ENCODE measurements around the gene SHLD3.
"Not testable (repeated sequence)": the region's sequence is repeated elsewhere in the genome, so short reads cannot be mapped to it uniquely, and the experiment has no call there.

Gene SHLD3, protein sequence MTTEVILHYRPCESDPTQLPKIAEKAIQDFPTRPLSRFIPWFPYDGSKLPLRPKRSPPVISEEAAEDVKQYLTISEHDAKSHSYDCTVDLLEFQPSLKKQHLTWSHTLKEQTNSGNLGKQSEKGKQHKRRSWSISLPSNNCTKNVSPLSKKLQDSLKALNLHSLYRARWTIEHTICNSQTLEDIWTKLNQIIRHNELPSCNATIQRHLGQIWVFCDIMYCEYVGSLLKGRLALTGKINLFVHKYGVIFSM

DNA sequence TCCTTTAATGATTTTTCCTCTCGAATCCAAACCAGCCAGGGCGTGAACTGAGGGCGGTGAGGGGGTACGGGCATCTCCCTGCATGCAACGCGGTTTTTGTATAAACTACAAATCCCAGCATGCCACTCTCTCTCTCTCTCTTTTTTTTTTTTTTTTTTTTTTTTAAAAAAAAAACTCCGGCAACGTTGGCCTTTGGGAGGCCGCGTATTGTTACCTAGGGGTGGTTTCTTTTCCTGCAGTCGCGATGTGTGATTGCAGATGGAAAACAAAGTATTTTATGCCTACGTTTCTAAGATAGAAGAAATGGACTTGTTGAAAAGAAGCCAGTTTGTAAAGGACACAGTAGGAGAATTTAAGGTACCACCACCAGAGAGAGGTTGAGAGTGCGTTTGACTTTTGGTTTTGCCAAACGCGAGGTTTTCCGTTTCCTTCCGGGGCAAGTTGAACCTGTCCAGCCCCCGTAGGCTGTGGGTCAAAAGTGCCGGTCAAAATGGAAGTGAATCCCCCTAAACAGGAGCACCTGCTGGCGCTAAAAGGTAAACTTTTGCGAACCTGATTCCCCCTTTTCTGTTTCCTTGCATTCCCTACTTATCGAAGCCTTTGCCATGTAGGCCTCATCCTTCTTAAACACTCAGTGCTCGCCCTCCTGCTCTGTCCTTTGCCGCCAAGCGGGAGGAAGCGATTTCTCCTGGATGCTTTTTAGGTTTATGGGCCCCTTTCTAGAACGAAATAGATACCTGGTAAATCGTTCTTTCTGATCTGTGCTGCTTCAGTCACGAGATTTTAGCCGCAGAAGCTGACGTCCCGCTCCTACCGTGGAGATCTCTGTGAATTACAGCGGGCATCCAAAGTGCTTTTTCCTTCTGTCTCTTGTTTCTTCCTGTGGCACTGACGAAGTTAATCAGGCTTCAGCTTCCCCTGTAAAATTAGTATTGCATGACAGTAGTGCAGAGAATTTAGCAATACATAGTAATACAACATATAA lies at the start of gene SHLD3, which contains the start of gene TRAPPC13:
Gene SHLD3 (plus strand): TSS at position 457 of the 985 bp plus-strand sequence. CDS start 4,561 bp downstream, outside the sequence.
Gene TRAPPC13 (plus strand): TSS at position 457 of the 985 bp plus-strand sequence. CDS start 34 bp downstream, at position 491.
- DNase-seq: peak; percentile 44

DNA sequence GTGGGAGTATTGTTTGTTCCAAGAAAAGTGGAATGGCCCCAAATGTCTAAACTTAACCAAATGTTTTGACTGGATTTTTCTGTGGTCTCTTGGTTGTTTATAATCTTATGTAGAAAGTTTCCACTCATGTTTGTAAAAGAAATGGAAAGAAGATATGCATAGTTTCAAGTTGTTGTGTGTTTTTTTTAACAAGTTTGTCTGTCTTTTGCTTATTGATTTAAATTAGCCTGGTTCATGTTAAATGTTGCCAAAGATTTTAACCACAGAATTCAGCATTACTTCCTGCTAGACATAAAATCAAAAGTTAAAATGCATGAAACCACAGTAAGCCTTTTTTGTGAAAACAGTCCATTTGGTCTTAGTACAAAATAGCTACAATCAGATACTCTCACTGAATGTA lies 47.7 kb upstream of the SHLD3 start:
- DNase-seq: no peak

DNA sequence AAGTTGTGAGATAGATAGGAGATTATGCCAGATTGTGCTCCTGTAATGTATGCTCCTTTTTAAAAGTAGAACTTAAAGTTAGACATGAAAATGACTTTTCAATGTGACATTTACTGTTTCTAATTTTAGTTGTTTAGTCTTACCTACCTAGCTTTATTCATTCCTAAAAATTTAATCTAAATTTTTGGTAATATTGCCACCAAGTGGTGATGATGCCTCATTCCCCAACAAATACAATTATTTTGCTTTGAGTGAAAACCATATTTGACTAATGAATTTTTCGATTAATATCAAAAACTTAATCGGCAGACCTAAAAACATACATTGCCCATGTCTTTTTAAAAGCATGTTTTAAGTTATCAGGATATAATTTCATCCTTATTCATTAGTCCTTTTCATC lies 36.1 kb upstream of the SHLD3 start:
- DNase-seq: no peak

DNA sequence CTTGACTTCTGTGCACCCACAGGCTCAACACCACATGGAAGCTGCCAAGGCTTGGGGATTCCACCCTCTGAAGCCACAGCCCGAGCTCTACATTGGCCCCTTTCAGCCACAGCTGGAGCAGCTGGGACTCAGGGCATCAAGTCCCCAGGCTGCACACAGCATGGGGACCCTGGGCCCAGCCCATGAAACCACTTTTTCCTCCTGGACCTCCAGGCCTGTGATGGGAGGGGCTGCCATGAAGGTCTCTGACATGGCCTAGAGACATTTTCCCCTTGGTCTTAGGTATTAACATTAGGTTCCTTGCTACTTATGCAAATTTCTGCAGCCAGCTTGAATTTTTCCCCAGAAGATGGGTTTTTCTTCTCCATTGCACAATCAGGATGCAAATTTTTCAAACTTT lies 23.1 kb upstream of the SHLD3 start:
- not testable (repeated sequence) for DNase-seq

DNA sequence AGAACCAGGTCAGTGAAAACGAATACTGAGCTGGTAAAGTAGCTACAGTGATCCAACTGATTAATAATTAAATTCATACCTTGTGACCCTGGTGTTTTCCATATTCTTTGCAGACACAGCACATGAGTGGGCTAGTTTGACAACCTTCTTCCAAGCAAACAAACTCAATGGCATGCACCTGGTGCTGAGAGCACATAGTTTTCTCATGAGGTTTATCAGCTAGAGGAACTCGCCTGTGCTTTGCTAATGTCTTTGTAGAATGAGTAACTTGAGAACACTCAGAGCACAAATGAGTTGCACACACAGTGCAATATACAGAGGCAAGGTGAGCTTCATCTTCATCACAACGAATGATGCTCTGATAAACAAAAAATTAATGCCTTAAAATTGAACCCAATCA lies 13.3 kb upstream of the SHLD3 start:
- peak; percentile 72 for DNase-seq

DNA sequence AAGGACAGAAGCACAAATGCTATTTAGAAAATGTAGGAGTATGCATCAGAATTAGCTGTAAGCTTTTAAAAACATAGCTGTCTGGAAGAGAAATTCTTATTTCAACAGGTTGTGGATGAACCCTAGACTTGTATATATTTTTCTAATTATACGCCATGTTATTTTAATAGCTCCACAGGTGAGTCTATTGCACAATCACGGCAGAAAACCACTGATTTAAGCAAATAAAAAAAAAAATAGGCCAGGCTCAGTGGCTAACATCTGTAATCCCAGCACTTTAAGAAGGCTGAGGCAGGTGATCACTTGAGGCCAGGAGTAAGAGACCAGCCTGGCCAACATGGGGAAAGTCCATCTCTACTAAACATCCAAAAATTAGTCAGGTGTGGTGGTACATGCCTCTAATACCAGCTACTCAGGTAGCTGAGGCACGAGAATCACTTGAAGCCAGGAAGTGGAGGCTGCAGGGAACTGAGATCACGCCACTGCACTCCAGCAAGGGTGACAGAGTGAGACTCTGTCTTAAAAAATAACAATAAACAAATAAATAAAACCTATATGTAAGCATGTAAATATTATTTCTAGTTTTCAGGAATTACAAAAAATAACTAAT lies 12.4 kb upstream of the SHLD3 start:
- no peak for DNase-seq

DNA sequence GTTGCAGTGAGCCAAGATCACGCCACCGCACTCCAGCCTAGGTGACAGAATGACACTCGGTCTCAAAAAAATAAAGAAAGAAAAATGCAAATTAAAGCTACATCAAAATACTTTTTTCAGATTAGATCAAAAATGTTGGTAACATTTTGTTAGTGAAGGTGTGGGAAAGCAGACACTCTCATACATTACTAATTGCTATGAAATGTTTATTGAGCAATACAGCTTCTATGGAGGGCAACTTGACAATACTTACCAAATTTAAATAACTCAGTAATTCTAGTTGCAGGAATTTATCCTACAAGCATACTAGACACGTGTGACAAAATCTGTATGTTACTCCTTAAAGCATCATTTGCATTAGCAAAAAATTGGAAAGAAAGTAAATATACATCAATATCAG lies 4.8 kb upstream of the SHLD3 start:
- no peak for DNase-seq

DNA sequence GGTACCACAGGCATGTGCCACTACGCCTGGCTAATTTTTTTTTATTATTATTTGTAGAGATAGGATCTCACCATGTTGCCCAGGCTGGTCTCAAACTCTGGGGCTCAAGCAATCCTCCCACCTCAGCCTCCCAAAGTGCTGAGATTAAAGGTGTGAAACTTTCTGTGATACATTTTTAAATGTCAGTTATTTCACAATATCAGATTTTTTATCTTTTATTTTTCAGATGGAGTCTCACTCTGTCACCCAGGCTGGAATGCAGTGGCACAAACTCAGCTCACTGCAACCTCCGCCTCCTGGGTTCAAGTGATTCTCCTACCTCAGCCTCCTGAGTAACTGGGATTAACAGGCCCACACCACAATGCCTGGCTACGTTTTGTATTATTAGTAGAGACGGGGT lies 2.9 kb upstream of the SHLD3 start:
- DNase-seq: not testable (repeated sequence)

DNA sequence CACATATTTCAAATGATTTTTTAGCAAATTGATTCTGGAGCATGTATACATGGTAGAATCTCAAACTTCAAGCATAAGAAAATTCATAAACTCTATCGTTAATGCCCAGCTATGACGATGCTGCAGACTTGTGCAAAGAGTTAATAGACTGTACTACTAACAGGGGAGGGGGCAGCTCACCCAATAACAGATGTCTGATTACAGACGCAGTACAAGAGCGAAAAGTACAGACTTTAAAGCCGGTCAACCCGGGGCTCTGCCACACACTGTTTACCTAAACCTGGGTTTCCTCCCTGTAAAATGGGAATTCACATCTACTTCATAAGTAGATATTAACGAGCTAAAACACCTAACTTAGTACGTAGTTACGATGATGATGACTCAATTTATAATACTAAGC lies 1.3 kb upstream of the SHLD3 start:
- no peak for DNase-seq

DNA sequence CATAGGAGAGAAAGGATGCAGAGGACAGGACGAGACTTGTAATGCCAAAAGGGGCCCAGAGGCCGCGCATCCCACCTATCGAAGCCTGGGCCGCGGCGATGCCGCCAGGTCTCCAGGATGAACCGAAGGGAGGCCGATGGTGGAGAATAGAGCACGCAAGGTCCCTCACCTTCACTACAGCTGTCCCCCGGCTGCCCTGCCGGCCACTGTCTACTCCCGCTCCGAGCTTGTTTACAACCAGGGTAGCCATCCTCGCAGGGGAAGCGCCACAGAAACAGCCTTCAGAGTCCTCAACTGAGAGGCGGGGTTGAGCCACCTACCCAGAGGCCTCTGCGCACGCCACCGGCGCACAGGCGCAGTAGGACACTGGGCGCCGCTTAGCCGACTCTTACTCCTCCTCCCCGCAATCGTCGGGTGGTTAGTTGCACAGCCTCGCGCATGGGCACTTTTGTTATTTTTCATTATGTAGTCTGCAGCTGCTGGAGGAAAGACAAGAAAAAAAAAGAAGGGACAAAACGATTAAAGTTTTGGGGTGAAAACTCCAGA lies 729 bp upstream of the SHLD3 start, which contains the start of gene TRIM23:
Gene TRIM23 (minus strand): TSS at position 309 of the 546 bp plus-strand sequence. CDS start 59 bp downstream, at position 250.
- peak; percentile 83 for DNase-seq

DNA sequence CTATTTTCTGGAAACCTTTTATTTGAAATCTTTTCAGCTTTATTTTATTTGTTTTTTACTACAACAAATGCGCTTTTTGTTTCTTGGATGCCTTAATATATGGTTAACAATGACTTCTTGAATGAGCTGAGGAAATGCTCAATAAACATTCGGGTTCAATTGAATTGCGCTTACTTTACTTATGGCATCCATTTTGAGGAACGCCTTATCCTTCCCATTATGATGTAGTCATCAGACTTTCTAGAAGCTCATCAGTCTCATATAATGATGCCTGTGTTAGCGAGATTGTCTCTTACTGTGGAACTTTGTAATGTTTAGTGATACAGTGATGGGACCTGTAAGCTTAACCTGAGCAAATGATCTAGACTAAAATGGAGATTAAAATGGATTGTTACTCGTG lies 916 bp downstream of the SHLD3 start:
- no peak for DNase-seq

DNA sequence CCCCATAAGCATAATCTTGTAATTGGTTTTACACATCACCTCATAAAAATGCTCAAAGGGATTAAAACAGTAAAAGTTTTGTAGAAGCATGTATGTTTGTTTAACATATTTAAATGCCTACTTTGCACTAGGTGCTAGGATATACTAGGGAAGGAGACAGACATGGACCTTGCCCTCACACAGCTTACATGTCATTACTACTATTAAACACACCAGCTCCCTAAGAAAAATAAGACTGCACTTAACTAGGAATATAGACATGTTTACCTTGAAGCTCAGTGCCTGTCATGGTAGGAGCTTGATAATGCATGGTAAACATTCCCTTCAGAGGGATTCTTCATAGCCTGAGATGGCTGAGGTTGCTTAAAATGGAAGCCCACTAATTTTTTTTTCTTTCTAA lies 6.2 kb downstream of the SHLD3 start:
- DNase-seq: no peak

DNA sequence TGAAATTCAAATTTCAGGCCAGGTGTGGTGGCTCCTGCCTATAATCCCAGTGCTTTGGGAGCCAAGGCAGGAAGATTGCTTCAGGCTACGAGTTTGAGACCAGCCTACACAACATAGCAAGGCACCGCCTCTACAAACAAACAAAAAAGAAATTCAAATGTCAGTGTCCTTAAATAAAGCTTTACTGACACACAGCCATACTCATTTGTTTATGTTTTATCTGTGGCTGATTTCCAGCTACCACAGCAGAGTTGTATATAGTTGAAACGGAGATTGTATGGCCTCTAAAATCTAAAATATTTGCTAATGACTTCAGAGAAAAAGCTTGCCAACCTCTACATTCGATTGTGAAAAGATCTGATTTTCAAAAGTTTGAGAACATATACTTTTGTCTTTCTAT lies 15.4 kb downstream of the SHLD3 start:
- no peak for DNase-seq

DNA sequence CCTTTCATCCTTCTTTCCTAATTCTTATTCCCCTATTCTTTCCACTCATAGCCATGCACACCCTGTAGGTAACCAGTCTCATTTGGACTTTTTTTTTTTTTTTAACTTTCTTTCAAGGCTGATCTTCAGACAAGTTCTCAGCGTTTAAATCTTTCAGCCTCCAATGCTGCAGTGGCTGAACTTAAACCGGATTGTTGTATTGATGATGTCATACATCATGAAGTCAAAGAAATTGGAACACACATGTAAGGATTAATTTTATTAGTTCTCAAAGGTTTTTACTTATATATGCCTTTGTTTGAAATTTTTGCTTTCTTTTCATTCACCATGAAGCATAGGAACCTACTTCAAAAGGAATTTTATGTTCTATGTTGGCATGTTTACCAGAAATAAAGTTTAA lies 22.1 kb downstream of the SHLD3 start:
- no peak for DNase-seq

DNA sequence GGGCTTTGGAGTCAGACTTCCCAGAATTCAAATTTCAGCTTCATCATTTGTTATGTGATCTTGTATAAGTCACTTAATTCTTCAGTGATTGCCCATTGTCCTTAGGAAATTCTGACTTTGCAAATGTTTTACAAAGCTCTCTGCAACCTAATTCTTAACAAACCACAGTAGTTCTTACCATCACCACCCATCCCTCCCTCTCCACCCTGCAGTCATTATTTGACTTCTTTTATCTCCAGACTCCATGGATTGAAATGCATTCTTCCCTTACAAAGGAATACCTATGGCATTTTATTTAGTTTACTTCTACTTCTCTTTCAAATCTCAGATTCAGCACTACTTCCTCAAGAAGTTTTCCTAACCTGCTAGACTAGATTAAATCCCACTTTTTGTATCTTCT lies 23.1 kb downstream of the SHLD3 start:
- no peak for DNase-seq

DNA sequence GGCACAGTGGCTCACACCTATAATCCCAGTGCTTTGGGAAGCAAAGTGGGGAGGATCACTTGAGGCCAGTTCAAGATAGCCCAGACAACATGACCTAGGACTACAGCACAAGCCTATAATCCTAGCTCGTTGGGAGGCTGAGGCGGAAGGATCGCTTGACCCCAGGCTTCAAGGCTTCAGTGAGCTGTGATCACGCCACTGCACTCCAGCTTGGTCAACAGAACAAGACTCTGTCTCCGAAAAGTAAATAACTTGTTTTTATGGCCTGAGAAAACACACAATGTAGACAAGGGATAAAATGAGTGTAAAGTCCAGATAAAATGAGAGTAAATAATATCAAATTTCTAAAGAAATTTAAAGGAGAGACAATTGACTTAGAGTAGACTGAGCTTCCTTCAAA lies 26.3 kb downstream of the SHLD3 start:
- no peak for DNase-seq

DNA sequence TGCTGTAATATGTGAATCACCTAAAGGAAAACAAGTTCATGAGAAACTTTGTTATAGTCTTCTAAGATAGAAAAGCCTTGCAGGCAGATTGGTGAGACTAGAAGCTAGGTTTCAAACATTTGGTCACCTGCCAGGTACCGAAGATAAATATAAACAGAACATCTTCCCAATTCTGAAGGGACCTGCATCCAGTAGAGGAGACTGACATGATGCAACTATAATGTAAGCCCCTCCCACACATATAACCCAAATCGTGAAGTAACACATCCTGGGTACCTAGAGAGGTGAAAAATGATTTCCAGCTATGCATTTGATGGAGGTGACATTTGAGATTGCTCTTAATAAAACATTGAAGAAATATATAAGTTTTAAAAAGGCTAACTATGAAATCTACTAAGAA lies 29.9 kb downstream of the SHLD3 start:
- no peak for DNase-seq

DNA sequence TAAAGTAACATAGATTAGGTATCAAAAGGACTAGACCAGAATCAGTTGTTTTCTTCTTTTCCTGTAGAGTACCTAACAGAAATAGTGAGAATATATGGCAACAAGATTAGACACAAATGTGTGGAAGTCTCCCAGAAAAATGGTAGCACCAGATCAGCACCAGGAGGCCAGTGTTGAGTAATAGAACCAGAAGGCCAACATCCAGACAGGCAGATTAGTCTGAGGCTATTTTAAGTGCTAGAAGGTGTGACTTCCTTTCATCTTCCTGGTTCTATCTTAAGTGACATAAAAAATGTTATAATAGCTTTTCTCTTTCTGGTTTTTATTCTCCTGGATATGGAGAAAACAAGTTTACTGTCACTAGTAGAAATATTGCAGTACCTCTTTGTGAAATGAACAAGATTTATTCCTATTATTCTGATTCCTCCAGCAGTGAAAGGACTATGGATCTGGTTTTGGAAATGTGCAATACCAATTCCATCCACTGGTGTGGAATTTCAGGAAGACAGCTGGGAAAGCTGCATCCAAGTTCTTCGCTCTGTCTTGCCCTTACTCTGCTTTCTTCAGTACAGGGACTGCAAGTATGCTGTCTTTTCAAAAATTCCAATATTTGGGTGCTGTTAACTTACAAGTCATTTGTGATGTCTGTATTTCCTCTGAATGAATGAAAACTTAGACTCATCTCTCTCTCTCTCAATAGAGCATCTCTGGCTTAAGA lies 39.1 kb downstream of the SHLD3 start:
- no peak for DNase-seq

DNA sequence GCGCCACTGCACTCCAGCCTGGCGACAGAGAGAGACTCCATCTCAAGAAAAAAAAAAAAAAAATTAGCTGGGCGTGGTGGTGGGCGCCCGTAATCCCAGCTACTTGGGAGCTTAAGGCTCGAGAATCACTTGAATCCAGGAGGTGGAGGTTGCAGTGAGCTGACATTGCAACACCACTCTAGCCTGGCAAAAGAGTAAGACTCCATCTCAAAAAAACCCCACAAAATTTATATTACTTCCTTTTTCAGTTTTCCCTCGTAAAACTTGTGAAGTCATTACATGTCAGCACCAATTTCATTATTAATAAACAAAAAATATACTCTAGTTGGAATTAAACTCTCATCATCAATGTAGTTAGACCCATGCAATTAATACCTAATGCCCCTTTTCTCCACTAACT lies 43.9 kb downstream of the SHLD3 start:
- DNase-seq: no peak

DNA sequence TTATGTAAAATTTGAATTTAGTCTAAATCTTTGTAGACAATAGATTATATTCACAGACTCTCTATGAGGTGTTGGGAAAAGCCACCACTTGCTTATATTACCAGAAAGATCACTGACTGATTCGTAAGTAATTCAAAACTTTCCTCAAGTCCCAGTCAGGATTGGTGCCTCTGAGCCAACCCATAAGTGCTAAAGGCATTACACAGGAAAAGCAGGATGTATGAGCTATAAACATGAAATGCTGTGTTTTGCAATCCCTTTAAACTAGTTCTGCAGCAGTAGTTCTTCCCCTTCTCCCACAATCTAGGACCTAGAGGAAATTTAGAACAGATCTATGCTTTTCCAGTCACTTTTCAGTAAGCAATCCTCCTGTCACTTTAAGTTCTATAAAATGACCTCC lies 48.0 kb downstream of the SHLD3 start:
- DNase-seq: no peak

DNA sequence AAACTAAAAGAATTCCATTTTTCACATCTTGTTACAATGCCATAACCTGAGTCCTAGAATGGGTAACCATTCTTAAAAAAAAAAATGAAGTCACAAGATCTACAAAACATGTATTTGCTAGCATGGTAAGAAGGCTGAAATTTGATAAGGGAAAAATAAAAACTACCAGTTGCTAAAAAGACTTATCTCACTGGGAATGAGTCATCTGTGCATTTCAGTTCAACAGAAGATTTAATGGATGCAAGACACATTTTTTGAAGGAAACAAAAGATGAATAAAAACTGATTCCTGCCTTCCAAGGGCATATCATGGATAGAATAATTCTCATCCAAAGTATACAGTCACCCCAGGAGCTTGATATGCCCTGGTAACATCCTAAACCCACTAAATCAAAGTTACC lies 49.9 kb downstream of the SHLD3 start:
- no peak for DNase-seq

DNA sequence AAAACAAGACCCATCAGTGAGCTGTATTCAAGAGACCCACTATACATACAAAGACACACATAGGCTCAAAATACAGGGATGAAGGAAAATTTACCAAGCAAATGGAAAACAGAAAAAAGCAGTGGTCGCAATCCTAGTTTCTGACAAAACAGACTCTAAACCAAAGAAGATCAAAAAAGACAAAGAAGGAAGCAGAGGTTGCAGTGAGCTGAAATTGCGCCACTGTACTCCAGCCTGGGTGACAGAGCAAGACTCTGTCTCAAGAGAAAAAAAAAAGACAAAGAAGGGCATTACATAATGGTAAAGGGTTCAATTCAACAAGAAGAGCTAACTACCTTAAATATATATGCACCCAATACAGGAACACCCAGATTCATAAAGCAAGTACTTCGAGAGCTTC lies 51.2 kb downstream of the SHLD3 start:
- not testable (repeated sequence) for DNase-seq
